SK-N-MC (cell line): ENCODE measurements around the gene DHRS7B.

Experiments used
- EZH2 ChIP-seq: fragments of 200-600 bp; sonication (generic); IDR thresholded peaks from one replicate; pipeline ENCODE4 v1.6.1; 2017; ENCODE audit warnings: antibody characterized with exemption
- POLR2AphosphoS5 ChIP-seq: IDR thresholded peaks from 2 replicates; pipeline ENCODE4 v1.6.1; 2012; ENCODE audit warnings: mild to moderate bottlenecking, low read depth, low read length, borderline replicate concordance

DNA sequence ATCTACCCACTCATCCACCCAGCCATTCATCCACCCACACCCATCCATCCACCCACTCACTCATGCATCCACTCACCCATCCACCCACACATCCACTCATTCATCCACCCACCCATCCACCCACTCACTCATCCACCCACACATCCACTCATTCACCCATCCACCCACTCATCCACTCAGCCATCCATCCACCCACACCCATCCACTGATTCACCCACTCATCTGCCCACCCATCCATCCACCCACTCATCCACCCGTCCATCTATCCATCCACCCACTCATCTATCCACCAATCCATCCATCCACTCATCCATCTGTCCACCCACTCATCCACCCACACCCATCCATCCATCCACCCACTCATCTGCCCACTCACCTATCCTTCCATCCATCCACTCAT, 109.2 kb downstream of the DHRS7B start:
- TF ChIP-seq POLR2AphosphoS5: no peak
- TF ChIP-seq EZH2: no peak
